ENCODE measurements around the gene ABHD6. TPM values are rescaled to one million over a fixed set of nuclear protein-coding genes. Genes with fewer than 3 reads are reported as not detected.
"Not testable (repeated sequence)": the region's sequence is repeated elsewhere in the genome, so short reads cannot be mapped to it uniquely, and the experiment has no call there.

ABHD6 gene
- polyA plus RNA-seq, 3 donors: 2.6 to 10.7 (median 8.2) TPM

DNA sequence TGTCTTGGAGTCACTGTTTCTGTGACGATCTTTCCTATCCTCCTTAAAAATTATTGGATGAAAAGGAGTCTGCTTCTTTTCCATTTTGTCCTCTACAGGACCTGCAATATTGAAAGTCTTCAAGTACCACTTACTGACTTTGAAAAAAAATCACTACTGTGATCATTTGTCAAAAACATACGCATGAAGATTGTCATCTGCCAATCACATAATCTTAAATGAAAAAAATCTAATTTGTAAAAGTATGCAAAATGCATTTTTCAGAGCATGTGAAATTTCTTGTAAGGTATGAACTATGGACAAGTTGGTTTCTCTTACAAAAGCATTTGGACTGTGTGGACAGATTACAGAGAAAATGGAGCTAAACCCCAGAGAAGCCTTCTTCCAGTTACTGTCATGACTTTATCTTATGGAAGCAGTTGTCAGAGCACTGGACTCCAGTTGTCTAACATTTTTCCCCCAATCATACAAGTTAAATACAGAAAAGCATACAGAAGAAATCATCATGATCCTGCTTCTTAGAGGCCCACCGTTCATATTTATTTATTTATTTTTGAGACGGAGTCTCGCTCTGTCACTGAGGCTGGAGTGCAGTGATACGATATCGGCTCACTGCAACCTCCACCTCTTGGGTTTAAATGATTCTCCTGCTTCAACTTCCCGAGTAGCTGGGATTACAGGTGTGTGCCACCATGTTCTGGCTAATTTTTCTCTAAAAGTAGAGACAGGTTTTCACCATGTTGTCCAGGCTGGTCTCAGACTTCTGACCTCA, 91.7 kb downstream of the ABHD6 start:
- WGBS, 3 donors: 84 to 93% (median 93%) methylated on average over 8 of the region's 8 CpGs
- H3K27ac ChIP-seq (ENCODE audit: low read depth, low read length): no peak overlapping the region

DNA sequence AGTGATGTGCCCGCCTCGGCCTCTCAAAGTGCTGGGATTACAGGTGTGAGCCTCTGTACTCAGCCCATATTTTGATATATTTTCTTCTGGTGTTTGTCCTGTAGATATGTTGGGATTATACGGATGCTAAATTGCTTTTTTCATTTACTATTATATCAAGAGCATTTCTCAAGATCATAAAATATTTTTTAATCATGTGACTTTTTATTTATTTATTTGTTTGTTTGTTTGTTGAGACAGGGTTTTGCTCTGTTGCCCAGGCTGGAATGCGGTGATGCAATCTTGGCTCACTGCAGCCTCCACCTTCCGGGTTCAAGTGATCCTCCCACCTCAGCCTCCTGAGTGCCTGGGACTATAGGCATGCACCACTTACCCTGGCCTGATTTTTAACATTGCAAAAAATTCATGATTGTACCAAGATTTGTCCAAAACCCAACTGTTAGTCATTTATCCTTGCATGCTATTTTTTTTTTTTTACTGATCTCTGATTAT, 92.4 kb downstream of the ABHD6 start:
- 89 to 97% (median 94%) methylated on average over 5 of the region's 5 CpGs for WGBS, 3 donors
- no peak overlapping the region for H3K27ac ChIP-seq (ENCODE audit: low read depth, low read length)

DNA sequence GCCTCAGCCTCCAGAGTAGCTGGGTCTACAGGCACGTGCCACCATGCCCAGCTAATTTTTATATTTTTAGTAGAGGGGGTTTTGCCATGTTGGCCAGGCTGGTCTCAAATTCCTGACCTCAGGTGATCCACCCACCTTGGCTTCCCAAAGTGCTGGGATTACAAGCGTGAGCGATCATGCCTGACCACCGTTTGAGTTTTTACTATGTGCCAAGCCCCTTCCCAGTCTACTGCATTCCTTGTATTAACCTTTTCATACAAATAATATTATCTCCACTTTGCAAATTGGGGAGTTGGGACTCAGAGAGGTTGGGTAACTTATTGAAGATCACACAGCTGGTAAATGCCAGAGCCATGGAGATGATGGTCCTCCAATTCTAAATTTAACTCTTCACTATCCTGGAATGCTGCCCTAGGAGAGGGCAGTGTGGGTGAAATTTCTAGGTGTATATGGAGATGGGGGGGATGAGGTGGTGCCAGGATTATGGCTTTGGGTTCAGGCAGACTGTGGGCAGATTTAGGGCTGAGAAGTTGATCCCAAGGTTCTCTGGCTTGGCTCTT, 94.1 kb downstream of the ABHD6 start:
- 70 to 85% (median 79%) methylated on average over 4 of the region's 4 CpGs for WGBS, 3 donors
- H3K27ac ChIP-seq (ENCODE audit: low read depth, low read length): no peak overlapping the region

DNA sequence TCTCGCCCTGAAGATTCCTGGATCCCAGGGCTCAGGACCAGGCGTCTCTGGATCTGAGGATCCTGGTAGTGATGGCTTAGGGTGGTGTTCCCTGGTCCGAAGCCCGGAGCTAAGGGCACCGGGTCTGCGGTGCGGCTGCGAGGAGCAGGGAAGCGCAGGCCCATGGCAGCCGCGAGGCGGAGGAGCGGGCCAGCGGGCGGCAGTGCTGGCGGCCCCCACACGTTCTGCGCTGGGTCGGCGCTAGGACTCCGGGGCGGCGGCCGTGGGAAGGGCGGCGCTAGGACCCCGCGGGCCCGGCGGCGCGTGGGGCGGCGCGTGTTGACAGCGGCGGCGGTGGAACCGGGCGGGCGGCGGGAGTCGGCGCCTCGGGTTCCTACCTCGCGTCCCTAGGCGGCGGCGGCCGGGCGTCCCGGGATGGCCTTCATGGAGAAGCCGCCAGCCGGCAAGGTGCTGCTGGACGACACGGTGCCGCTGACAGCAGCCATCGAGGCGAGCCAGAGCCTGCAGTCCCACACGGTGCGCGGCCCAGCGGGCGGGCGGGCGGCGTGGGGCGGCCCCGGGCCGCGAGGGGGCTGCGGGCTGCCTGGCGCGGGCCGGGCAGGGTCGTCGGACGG, 95.1 kb downstream of the ABHD6 start, which contains the start of gene PXK:
Gene PXK, plus strand, starts transcription at position 318 of the 614 bp plus-strand sequence. Its CDS starts 97 bp downstream, at position 415.
- peak within 1 kb of the TSS; percentile 17 for H3K27ac ChIP-seq (ENCODE audit: low read depth, low read length)
- 0 to 1% (median 1%) methylated on average over 63 to 79 of the region's 79 CpGs for WGBS, 3 donors

DNA sequence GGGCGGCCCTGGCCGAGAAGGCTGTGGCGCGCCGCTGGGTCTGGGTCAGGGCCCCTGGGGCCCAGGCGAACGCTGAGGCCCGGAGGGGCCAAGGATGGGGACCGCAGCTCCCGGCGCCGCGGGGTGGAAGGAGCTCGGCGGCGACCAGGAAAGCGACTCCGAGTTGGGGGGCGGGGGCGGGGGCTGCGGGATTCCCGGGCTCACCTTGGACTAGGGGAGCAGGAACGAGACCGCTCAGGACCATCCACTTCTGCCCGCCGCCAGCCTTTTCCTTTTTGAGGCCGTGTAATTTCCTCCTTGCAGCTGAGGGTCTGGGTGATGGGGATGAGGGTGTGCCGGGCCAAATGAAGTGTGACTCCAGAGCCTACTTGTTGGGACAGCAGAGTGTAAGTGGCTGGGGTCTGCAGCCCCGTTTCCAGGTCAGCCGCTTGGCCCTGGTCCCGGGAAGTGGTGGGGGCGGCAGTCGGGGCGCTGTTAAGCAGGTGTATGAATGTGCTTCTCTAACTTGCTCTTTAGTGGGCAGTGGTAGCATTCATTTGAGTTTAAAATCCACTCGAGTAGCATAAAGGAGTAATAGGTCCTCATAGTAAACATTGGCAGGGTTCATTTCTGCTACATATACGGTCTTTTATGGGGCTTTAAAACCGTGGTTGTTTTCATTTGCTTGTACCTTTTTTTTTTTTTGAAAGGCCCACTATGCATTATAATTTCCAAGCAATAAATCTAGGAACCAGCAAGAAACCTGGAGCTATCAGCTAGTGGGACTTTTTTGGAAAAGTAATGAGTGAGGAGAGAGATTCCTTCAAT, 95.8 kb downstream of the ABHD6 start:
- 0% methylated on average over 34 to 37 of the region's 37 CpGs for WGBS, 3 donors
- H3K27ac ChIP-seq (ENCODE audit: low read depth, low read length): peak overlapping the region; percentile 17

DNA sequence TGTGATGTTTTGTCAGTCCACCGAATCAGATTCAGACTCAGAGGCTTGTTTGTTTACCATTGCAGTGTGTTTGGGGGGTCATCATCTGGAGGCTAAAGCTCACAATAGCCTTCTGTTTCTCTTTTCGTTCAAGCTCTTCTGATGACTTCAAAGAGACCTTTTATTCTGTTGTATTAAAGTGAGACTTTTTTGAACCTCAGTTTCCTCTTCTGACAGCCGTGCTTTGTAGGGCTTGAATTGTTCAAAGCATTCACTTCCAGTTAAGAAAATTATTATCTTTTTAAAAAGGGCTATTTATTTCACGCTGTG, 96.4 kb downstream of the ABHD6 start:
- WGBS, 3 donors: 28 to 36% (median 29%) methylated on average over 4 of the region's 4 CpGs
- H3K27ac ChIP-seq (ENCODE audit: low read depth, low read length): no peak overlapping the region

DNA sequence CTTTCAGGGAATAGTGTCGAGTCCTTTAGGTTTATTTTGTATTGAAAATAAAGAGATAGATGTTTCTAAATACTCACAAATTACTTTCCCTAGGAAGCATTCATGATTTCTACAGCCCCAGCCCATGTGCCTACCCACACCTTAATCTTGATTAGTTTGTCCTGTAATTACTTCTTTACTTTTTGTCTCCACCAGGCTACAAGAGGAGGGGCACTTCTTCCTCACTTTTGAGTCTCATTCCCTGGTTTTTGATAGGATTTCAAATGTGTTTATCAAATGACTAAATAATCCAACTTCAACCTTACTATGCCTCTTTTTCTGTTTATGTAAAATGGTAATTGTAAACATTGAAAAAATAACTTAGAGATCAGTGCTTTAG, 96.9 kb downstream of the ABHD6 start:
- WGBS, 3 donors: 70 to 80% (median 77%) methylated on average over 1 of the region's 1 CpG
- H3K27ac ChIP-seq (ENCODE audit: low read depth, low read length): no peak overlapping the region

DNA sequence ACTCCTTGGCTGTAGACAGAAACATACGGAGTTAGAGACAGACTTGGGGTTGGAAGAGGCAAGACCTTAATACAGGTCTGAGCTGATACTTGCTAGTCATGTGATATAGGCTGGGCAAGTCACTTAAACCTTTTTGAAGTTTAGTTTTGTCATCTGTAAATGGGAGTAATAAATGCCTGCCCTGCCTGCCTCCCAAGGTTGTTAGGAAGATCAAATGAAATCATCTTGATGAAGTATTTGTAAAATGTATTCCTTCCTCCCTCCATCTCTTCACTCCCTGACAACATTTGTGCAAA, 98.0 kb downstream of the ABHD6 start:
- WGBS, 3 donors: 15 to 43% (median 42%) methylated on average over 1 of the region's 1 CpG
- H3K27ac ChIP-seq (ENCODE audit: low read depth, low read length): no peak overlapping the region

DNA sequence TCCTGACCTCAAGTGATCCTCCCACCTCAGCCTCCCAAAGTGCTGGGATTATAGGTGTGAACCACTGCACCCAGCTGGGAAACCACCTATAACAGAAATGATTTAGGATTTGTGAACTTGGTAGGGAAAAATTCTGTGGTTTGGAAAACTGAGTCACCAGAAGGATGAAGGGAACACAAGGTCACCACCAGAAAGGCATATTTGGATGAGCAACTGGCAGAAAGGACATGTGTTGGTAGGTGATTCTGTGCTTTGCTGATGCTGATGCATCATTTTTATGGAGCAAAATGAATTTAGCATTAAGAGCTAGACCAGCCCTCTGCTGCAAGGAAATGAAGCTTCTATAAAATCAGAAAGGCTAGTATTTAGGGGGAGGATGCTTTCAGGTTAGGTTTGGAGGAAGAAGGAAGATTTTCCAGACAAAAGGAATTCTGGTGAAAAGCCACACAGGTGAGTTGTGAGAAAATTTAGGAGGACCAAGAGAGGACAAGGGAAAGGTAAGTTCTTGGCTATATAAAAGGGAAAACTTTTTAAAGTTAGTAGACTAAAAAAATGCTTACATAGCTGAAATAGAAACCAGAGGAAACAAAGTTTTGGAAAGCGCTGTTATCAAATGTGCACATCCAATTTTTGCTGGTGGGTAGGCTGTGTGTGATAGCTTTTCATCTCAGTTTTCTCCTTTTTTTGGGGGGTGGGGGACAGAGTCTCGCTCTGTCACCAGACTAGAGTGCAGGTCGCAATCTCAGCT, 98.7 kb downstream of the ABHD6 start:
- no peak overlapping the region for H3K27ac ChIP-seq (ENCODE audit: low read depth, low read length)
- whole genome bisulfite sequencing, 3 donors: 93 to 98% (median 97%) methylated on average over 3 of the region's 3 CpGs

DNA sequence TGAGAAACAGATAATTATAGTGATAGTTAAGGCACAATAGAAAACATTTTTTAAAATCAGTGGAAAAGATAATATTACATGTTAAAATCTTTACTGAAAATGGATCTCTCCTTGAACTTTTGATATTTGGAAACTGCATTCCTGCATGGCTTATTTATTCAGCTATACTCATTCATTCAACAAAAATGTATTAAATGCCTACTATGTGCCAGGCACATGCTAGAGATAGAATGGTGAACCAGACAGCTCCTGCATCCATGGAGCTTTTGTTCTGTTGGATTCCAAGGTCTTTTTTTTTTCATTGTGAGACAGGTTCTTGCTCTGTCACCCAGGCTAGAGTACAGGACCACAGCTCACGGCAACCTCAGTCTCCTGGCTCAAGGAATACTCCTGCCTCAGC, 99.6 kb downstream of the ABHD6 start:
- 94 to 100% (median 95%) methylated on average over 1 of the region's 1 CpG for WGBS, 3 donors
- H3K27ac ChIP-seq (ENCODE audit: low read depth, low read length): no peak overlapping the region

DNA sequence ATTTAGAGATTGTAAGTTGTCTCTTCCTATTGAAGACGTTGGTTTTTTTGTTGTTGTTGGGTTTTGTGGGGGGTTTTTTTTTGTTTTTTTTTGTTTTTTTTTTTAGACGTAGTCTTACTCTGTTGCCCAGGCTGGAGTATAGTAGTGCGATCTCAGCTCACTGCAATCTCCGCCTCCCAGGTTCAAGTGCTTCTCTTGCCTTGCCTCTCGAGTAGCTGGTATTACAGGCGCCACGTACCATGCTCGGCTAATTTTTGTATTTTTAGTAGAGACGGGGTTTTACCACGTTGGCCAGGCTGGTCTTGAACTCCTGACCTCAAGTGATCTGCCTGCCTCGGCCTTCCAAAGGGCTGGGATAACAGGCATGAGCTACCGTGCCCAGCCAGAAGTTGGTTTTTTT, 101.6 kb downstream of the ABHD6 start:
- 89 to 94% (median 94%) methylated on average over 12 of the region's 12 CpGs for WGBS, 3 donors
- H3K27ac ChIP-seq (ENCODE audit: low read depth, low read length): not testable (repeated sequence)

DNA sequence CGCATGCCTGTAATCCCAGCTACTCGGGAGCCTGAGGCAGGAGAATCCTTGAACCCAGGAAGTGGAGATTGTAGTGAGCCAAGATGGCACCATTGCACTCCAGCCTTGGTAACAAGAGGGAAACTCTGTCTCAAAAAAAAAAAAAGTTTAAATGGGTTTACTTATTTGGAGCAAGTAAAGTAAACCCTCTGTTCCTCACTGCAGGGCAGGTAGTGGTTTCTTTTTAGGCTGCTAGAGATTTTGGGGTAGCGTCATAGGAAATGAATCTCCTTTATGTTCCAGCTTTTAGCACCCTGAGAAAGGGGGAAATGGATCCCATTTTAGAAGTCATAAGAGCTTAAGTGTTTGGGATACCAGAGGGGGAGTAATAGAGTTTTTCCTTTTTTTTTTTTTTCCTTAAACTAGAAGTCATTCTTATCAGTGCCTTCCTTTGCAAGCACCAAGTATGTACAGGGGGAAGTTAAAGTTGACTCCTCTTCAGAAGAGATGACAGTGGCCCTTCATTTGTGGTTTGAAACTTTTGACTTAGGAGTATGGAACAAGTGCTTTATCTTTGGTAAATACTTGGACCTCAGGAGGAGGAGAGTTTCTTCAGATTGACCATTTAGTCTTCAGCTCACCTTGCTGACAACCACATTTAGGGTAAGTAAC, 103.1 kb downstream of the ABHD6 start:
- WGBS, 3 donors: 87 to 92% (median 87%) methylated on average over 3 of the region's 3 CpGs
- H3K27ac ChIP-seq (ENCODE audit: low read depth, low read length): no peak overlapping the region

DNA sequence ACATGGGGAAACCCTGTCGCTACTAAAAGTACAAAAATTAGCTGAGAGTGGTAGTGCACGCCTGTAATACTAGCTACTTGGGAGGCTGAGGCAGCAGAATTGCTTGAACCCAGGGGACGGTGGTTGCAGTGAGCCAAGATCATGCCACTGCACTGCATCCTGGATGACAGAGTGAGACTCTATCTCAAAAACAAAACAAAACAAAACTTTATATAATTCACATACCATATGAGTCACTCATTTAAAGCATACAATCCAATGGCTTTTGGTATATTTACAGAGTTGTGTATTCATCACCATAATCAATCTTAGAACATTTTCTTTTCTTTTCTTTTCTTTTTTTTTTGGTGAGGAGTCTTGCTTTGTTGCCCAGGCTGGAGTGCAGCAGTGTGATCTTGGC, 103.8 kb downstream of the ABHD6 start:
- no peak overlapping the region for H3K27ac ChIP-seq (ENCODE audit: low read depth, low read length)
- 85 to 93% (median 88%) methylated on average over 3 of the region's 3 CpGs for WGBS, 3 donors

DNA sequence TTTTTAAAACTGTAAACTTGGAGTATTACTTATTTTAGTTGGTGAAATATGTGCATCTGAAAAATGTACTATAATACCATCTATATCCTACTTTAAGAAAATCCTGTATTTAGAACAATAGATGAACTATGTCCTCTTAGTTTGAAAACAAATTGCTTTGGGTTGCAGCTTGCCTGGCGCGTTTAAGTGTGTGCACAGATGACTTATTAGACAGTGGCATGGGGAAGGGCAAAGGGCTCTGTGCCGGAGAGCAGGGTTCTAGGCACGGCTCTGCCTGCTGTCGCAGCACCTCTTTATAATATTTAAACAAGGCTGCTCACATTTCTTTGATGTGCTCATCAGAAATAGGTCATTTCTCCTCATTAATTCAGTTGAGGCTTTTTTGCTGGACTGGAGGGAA, 105.1 kb downstream of the ABHD6 start:
- no peak overlapping the region for H3K27ac ChIP-seq (ENCODE audit: low read depth, low read length)
- 57 to 84% (median 63%) methylated on average over 5 of the region's 5 CpGs for WGBS, 3 donors
